HepG2 (cell line): ENCODE results near the gene CELSR2. TPM values are rescaled to one million over a fixed set of nuclear protein-coding genes. Genes with fewer than 3 reads are reported as not detected.

Experiments
- AGO2 ChIP-seq: fragments of 200-400 bp; formaldehyde crosslinking; optimal IDR thresholded peaks from 2 replicates; pipeline ENCODE3; 2017; ENCODE audit warnings: mild to moderate bottlenecking, low read depth, low read length, moderate library complexity
- CBX1 ChIP-seq: IDR thresholded peaks from one replicate; pipeline ENCODE4 v1.6.1; 2016; ENCODE audit warnings: antibody characterized with exemption, low read depth
- CENPX ChIP-seq: sonication (generic); formaldehyde crosslinking; IDR thresholded peaks from 2 replicates; pipeline ENCODE4 v1.9.0; 2021; ENCODE audit warnings: mild to moderate bottlenecking, missing genetic modification reagents, moderate library complexity
- ETV6 ChIP-seq: sonication (generic); formaldehyde crosslinking; conservative IDR thresholded peaks from 2 replicates; pipeline ENCODE4 v1.4.0; 2020; ENCODE audit warnings: missing genetic modification reagents
- HDAC6 ChIP-seq: fragments of 200-600 bp; sonication (generic); IDR thresholded peaks from 2 replicates; pipeline ENCODE4 v1.7.0; 2017; ENCODE audit warnings: mild to moderate bottlenecking, antibody characterized with exemption, low read length, low read depth
- TAF1 ChIP-seq: sonication (generic); formaldehyde crosslinking; IDR thresholded peaks from 2 replicates; pipeline ENCODE4 v1.4.0; 2020; ENCODE audit warnings: missing genetic modification reagents
- ZNF431 ChIP-seq: sonication (generic); formaldehyde crosslinking; IDR thresholded peaks from 2 replicates; pipeline ENCODE4 v1.9.0; 2022; ENCODE audit warnings: missing genetic modification reagents, low read depth, mild to moderate bottlenecking, borderline replicate concordance
- ZNF510 ChIP-seq: sonication (generic); formaldehyde crosslinking; IDR thresholded peaks from 2 replicates; pipeline ENCODE4 v1.4.0; 2020; ENCODE audit warnings: low read depth, mild to moderate bottlenecking, missing genetic modification reagents
- ZNF615 ChIP-seq: sonication (generic); formaldehyde crosslinking; IDR thresholded peaks from 2 replicates; pipeline ENCODE4 v1.5.0; 2020; ENCODE audit warnings: mild to moderate bottlenecking, missing genetic modification reagents, borderline replicate concordance
- ZSCAN21 ChIP-seq: sonication (generic); formaldehyde crosslinking; IDR thresholded peaks from 2 replicates; pipeline ENCODE4 v1.8.0; 2022; ENCODE audit warnings: mild to moderate bottlenecking, missing genetic modification reagents, moderate library complexity, borderline replicate concordance
- polyA plus RNA-seq, 8 experiments: library from polyadenylated mRNA; depleted of rRNA in 3 of 8; stranded (reverse) in 7 of 8; unstranded in 1 of 8; fragments of >200 nt; fragmentation: Illumina TruSeq in 4 of 8; extraction: Trizol in 4 of 8; gene quantifications; 2 replicates each; pipeline versions ENCODE4 v1.2.1 to v1.2.3, GENCODE V29; 2011 to 2016; ENCODE audit warnings: low read depth in 4 of 8, missing spikeins in 1 of 8, mixed read lengths in 1 of 8; ENCODE audit not compliant: insufficient read depth in 1 of 8
- total RNA-seq, 5 experiments: library from RNA; depleted of rRNA; stranded (reverse); fragments of >200 nt; fragmentation: Illumina TruSeq; extraction: Trizol; gene quantifications; 2 replicates each; pipeline ENCODE4 v1.2.3, GENCODE V29; 2016; ENCODE audit warnings: low read depth in 1 of 5
- TF ChIP-seq, protein P1 (sequence below): sonication (generic); formaldehyde crosslinking; IDR thresholded peaks from 2 replicates; pipeline ENCODE4 v1.4.0; 2020; ENCODE audit warnings: missing genetic modification reagents, borderline replicate concordance
- TF ChIP-seq, protein P2 (sequence below): conservative IDR thresholded peaks from 2 replicates; pipeline ENCODE4 v1.6.1; 2018; ENCODE audit warnings: missing genetic modification reagents
- TF ChIP-seq, protein P3 (sequence below): fragments of 450-650 bp; IDR thresholded peaks from 2 replicates; pipeline ENCODE4 v1.6.1; 2017
- TF ChIP-seq, protein P4 (sequence below): sonication (generic); formaldehyde crosslinking; IDR thresholded peaks from 2 replicates; pipeline ENCODE4 v1.4.0; 2020; ENCODE audit warnings: missing genetic modification reagents
- TF ChIP-seq, protein P5 (sequence below): sonication (generic); formaldehyde crosslinking; IDR thresholded peaks from 2 replicates; pipeline ENCODE4 v1.4.0; 2020; ENCODE audit warnings: missing genetic modification reagents, borderline replicate concordance

CELSR2 gene
- total and polyA plus RNA-seq, 2 of the 13 experiments (the other 11 are each of a cell fraction or from before 2014, with no cell fraction given): 4.0 to 6.6 TPM

DNA sequence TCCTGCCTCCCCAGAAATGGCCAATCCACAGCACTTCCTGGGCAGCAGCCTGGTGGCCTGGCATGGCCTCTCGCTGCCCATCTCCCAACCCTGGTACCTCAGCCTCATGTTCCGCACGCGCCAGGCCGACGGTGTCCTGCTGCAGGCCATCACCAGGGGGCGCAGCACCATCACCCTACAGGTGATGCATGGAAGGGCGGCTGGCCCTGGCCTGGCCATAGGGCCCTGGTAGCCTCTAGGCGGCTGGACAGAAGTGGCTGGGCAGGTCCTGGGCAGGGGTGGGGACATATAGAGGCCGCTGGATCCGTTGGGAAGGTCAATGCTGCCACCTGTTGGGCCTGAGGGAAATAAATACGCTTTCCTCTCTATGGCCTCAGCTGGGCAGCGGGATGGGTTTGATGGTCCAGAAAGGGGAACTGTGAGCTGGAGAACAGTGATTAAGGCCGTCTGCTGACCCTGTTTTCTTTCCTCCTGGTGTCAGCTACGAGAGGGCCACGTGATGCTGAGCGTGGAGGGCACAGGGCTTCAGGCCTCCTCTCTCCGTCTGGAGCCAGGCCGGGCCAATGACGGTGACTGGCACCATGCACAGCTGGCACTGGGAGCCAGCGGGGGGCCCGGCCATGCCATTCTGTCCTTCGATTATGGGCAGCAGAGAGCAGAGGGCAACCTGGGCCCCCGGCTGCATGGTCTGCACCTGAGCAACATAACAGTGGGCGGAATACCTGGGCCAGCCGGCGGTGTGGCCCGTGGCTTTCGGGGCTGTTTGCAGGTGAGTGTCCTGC is 14.4 kb downstream of the CELSR2 start (continued):
- TF ChIP-seq, protein P1, sequence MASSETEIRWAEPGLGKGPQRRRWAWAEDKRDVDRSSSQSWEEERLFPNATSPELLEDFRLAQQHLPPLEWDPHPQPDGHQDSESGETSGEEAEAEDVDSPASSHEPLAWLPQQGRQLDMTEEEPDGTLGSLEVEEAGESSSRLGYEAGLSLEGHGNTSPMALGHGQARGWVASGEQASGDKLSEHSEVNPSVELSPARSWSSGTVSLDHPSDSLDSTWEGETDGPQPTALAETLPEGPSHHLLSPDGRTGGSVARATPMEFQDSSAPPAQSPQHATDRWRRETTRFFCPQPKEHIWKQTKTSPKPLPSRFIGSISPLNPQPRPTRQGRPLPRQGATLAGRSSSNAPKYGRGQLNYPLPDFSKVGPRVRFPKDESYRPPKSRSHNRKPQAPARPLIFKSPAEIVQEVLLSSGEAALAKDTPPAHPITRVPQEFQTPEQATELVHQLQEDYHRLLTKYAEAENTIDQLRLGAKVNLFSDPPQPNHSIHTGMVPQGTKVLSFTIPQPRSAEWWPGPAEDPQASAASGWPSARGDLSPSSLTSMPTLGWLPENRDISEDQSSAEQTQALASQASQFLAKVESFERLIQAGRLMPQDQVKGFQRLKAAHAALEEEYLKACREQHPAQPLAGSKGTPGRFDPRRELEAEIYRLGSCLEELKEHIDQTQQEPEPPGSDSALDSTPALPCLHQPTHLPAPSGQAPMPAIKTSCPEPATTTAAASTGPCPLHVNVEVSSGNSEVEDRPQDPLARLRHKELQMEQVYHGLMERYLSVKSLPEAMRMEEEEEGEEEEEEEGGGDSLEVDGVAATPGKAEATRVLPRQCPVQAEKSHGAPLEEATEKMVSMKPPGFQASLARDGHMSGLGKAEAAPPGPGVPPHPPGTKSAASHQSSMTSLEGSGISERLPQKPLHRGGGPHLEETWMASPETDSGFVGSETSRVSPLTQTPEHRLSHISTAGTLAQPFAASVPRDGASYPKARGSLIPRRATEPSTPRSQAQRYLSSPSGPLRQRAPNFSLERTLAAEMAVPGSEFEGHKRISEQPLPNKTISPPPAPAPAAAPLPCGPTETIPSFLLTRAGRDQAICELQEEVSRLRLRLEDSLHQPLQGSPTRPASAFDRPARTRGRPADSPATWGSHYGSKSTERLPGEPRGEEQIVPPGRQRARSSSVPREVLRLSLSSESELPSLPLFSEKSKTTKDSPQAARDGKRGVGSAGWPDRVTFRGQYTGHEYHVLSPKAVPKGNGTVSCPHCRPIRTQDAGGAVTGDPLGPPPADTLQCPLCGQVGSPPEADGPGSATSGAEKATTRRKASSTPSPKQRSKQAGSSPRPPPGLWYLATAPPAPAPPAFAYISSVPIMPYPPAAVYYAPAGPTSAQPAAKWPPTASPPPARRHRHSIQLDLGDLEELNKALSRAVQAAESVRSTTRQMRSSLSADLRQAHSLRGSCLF (CRISPR knock-in tag): no peak
- TF ChIP-seq ZNF615 (CRISPR knock-in tag): no peak; the same call in 1 of the 2 replicates
- TF ChIP-seq, protein P2, sequence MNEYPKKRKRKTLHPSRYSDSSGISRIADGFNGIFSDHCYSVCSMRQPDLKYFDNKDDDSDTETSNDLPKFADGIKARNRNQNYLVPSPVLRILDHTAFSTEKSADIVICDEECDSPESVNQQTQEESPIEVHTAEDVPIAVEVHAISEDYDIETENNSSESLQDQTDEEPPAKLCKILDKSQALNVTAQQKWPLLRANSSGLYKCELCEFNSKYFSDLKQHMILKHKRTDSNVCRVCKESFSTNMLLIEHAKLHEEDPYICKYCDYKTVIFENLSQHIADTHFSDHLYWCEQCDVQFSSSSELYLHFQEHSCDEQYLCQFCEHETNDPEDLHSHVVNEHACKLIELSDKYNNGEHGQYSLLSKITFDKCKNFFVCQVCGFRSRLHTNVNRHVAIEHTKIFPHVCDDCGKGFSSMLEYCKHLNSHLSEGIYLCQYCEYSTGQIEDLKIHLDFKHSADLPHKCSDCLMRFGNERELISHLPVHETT (CRISPR knock-in tag): peak; percentile 69; the same call in 1 of the 2 replicates
- TF ChIP-seq, protein P3, sequence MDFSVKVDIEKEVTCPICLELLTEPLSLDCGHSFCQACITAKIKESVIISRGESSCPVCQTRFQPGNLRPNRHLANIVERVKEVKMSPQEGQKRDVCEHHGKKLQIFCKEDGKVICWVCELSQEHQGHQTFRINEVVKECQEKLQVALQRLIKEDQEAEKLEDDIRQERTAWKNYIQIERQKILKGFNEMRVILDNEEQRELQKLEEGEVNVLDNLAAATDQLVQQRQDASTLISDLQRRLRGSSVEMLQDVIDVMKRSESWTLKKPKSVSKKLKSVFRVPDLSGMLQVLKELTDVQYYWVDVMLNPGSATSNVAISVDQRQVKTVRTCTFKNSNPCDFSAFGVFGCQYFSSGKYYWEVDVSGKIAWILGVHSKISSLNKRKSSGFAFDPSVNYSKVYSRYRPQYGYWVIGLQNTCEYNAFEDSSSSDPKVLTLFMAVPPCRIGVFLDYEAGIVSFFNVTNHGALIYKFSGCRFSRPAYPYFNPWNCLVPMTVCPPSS: no peak
- no peak for TF ChIP-seq ZNF431
- no peak for TF ChIP-seq ETV6
- TF ChIP-seq HDAC6: no peak
- TF ChIP-seq, protein P4, sequence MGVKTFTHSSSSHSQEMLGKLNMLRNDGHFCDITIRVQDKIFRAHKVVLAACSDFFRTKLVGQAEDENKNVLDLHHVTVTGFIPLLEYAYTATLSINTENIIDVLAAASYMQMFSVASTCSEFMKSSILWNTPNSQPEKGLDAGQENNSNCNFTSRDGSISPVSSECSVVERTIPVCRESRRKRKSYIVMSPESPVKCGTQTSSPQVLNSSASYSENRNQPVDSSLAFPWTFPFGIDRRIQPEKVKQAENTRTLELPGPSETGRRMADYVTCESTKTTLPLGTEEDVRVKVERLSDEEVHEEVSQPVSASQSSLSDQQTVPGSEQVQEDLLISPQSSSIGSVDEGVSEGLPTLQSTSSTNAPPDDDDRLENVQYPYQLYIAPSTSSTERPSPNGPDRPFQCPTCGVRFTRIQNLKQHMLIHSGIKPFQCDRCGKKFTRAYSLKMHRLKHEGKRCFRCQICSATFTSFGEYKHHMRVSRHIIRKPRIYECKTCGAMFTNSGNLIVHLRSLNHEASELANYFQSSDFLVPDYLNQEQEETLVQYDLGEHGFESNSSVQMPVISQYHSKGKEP (CRISPR knock-in tag): no peak
- TF ChIP-seq ZSCAN21 (CRISPR knock-in tag): peak; percentile 64; the same call in 1 of the 2 replicates
- no peak for TF ChIP-seq TAF1 (CRISPR knock-in tag)
- TF ChIP-seq, protein P5, sequence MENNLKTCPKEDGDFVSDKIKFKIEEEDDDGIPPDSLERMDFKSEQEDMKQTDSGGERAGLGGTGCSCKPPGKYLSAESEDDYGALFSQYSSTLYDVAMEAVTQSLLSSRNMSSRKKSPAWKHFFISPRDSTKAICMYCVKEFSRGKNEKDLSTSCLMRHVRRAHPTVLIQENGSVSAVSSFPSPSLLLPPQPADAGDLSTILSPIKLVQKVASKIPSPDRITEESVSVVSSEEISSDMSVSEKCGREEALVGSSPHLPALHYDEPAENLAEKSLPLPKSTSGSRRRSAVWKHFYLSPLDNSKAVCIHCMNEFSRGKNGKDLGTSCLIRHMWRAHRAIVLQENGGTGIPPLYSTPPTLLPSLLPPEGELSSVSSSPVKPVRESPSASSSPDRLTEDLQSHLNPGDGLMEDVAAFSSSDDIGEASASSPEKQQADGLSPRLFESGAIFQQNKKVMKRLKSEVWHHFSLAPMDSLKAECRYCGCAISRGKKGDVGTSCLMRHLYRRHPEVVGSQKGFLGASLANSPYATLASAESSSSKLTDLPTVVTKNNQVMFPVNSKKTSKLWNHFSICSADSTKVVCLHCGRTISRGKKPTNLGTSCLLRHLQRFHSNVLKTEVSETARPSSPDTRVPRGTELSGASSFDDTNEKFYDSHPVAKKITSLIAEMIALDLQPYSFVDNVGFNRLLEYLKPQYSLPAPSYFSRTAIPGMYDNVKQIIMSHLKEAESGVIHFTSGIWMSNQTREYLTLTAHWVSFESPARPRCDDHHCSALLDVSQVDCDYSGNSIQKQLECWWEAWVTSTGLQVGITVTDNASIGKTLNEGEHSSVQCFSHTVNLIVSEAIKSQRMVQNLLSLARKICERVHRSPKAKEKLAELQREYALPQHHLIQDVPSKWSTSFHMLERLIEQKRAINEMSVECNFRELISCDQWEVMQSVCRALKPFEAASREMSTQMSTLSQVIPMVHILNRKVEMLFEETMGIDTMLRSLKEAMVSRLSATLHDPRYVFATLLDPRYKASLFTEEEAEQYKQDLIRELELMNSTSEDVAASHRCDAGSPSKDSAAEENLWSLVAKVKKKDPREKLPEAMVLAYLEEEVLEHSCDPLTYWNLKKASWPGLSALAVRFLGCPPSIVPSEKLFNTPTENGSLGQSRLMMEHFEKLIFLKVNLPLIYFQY (CRISPR knock-in tag): peak; percentile 42; the same call in 1 of the 2 replicates
- no peak for TF ChIP-seq CBX1
- TF ChIP-seq ZNF510 (CRISPR knock-in tag): peak; percentile 82; the same call in 1 of the 2 replicates
- no peak for TF ChIP-seq CENPX (CRISPR knock-in tag)
- TF ChIP-seq AGO2: no peak
